HG03378 (cell line): ENCODE measurements around the gene STX2.
"Not testable (repeated sequence)": the region's sequence is repeated elsewhere in the genome, so short reads cannot be mapped to it uniquely, and the experiment has no call there.

Experiments used
- ATAC-seq: cut with Tn5 transposase; IDR thresholded peaks from one replicate; pipeline ENCODE4 v1.9.1; 2021; ENCODE audit warnings: mild to moderate bottlenecking, moderate library complexity; ENCODE audit not compliant: unreplicated experiment

The STX2 gene

GRCh38 chr12:130803702-130804101, 35.3 kb downstream of the STX2 start:
- no peak for ATAC-seq

GRCh38 chr12:130800312-130800711, 38.7 kb downstream of the STX2 start:
- ATAC-seq: no peak

GRCh38 chr12:130799051-130799450, 40.0 kb downstream of the STX2 start:
- no peak for ATAC-seq

GRCh38 chr12:130796985-130797686, 41.9 kb downstream of the STX2 start:
- ATAC-seq: peak; percentile 70

GRCh38 chr12:130795906-130796305, 43.1 kb downstream of the STX2 start:
- no peak for ATAC-seq

GRCh38 chr12:130793554-130793849, 45.5 kb downstream of the STX2 start:
- no peak for ATAC-seq

GRCh38 chr12:130792821-130793553, 46.1 kb downstream of the STX2 start:
- ATAC-seq: no peak

GRCh38 chr12:130791629-130792028, 47.4 kb downstream of the STX2 start:
- no peak for ATAC-seq

DNA sequence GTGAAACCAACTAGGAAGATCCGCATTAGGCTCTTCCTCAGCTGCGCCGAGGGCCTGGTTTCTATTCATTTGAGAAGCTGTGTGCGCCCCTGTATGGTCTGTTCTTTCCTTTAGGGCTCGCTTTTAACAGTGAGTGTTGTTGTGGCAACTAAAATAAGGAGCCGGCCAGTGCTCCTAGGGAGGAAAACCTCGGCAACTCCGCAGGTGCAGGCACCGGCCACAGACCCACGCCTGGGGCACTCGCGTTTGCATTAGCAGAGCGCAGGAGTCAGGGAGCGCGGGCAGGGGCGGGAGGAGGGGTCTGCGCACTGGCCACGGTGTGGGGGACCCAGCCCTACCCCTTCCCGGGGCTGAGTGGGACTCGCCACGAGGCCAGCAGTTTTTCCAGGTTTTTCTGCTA, 50.5 kb downstream of the STX2 start:
- no peak for ATAC-seq

DNA sequence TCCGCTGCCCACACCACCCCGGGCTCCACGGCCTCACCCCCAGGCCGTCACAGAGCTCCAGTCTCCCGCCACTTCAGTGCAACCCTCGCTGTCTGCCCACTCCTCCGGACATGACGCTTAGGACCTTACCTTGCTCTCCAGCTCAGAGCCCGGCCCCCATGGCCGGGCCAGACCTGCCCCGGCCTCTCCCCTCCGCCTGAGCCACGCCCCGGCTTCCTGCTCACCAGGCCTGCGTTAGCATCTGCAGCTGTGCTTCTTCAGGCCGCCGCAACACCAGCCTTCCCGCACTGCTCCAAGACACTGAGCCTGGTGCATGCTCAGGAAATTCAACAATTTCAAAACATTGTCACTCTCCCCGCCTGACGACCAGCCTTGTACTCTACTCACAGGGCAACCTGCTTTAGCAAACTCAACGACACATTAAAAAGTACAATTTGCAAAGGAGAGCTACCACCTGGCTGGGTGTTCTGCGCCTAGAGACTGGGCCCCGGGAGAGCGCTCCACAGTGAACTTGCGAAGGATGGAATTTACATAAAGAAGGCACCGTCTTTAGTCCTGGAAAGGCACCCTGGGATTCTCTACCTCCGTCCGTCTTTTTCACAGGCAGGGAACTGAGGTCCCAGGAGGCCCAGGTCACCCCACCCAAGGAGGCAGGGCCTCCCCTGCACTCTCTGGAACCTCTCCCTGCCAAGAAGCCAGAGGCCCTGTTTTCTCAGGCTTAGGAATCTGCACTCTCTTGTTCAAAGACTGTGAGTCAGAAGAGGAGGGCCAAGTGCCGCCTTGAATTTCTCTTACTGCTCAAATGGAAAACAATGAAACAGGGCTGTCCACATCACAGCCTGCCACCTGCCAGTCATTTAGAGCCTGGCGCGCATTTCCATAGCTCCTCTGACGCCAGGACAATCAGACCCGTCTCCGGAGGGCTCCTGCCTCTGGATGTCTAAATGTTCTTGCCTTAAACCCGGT, 51.3 kb downstream of the STX2 start:
- ATAC-seq: no peak

GRCh38 chr12:130787041-130787440, 52.0 kb downstream of the STX2 start:
- no peak for ATAC-seq

GRCh38 chr12:130783110-130783715, 55.8 kb downstream of the STX2 start:
- no peak for ATAC-seq

GRCh38 chr12:130782245-130782644, 56.8 kb downstream of the STX2 start:
- ATAC-seq: not testable (repeated sequence)

- no peak for ATAC-seq
Observed at GRCh38 chr12:130780880-130781575, 58.0 kb downstream of the STX2 start.

DNA sequence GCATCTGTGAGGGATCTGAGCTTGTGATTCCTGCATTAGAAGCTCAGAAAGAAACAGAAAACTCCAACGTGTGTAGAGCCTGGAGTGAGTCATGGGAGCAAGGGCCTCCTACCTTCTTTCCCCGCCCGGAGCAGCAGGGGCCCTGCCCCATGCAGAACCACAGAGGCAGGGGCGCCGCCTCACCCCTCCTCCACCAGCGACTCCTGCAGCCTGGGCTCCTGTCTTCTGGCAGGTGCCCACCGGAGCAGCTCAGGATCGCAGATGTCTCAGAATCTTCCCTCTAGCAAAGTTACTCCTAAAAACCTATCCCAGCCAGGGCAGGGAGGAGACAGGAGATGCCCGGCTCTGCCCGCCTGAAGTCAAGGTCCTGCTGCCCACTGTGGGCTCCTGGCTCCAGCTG, 58.7 kb downstream of the STX2 start:
- ATAC-seq: no peak

GRCh38 chr12:130778776-130779175, 60.3 kb downstream of the STX2 start:
- ATAC-seq: no peak

- no peak for ATAC-seq
Observed at GRCh38 chr12:130776857-130777339, 62.2 kb downstream of the STX2 start.

DNA sequence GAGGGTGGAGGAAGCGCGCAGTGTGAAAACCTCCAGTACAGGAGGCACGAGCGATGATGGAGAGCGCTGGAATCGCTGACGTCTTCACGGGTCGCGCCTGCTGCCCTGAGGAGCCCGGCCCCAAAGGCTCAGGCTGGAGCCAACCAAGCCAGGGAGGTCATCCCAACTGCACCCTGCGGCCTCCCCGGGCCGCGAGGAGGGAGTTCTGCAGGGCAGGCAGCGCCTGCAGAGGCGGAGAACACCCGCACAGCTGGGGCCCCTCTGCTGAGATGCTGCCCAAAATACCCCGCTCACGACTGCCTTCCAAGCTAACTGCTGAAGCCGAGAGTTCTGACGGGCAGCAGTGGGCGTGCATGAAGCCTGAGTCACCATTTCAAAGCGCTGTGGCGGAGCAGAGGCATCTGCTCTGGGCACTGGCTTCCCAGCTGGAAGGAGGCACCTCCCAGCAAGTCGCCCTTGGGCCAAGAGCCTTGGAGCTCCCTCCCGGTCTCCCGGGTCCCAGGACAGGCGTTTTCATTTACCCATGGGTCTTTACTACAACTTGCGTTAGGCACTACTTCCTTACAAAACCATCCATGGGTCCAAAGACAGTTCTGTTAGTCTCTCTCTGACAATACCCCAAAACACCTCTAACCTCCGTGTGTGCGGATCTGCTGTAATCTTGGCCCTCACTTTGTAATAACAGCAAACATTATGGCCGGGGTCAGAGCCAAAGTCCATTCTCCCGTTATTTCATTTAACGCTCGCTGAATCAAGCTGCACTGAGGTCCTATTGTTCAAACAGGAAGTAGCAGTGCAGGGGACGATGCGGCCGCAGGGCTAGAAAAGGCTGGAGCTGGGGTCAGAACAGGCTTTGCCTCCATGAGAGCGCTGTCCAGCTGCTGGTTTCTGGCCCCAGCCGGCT, 62.8 kb downstream of the STX2 start:
- peak; percentile 67 for ATAC-seq

- ATAC-seq: no peak
Observed at GRCh38 chr12:130770413-130771028, 68.5 kb downstream of the STX2 start.
